A673 (cell line): ENCODE measurements around the gene TMEM109.

Source experiments
- EZH2 ChIP-seq: fragments of 200-600 bp; sonication (generic); IDR thresholded peaks from 2 replicates; pipeline ENCODE4 v1.6.1; 2017; ENCODE audit warnings: borderline replicate concordance, low read depth, mild to moderate bottlenecking, mixed read lengths, antibody characterized with exemption, low read length; ENCODE audit not compliant: poor library complexity, severe bottlenecking
- TF ChIP-seq, protein P1 (sequence below): fragments of 300-800, 200-600 bp; sonication (generic); conservative IDR thresholded peaks from 2 replicates; pipeline ENCODE4 v1.5.1; 2017; ENCODE audit warnings: low read depth, mild to moderate bottlenecking, antibody characterized with exemption, low read length, moderate library complexity, mixed read lengths

GRCh38 chr11:60867871-60868681 lies 45.9 kb upstream of the TMEM109 start:
- TF ChIP-seq, protein P1, sequence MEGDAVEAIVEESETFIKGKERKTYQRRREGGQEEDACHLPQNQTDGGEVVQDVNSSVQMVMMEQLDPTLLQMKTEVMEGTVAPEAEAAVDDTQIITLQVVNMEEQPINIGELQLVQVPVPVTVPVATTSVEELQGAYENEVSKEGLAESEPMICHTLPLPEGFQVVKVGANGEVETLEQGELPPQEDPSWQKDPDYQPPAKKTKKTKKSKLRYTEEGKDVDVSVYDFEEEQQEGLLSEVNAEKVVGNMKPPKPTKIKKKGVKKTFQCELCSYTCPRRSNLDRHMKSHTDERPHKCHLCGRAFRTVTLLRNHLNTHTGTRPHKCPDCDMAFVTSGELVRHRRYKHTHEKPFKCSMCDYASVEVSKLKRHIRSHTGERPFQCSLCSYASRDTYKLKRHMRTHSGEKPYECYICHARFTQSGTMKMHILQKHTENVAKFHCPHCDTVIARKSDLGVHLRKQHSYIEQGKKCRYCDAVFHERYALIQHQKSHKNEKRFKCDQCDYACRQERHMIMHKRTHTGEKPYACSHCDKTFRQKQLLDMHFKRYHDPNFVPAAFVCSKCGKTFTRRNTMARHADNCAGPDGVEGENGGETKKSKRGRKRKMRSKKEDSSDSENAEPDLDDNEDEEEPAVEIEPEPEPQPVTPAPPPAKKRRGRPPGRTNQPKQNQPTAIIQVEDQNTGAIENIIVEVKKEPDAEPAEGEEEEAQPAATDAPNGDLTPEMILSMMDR = no peak
- no peak for TF ChIP-seq EZH2
